AG08395 (cell line): ENCODE measurements around the gene MT1M.
"Not testable (repeated sequence)": the region's sequence is repeated elsewhere in the genome, so short reads cannot be mapped to it uniquely, and the experiment has no call there.

ENCODE experiments used
- DNase-seq: peaks from one replicate; pipeline ENCODE4 v3.0.0; 2012; ENCODE audit warnings: mixed read lengths, low spot score

Gene MT1M

DNA sequence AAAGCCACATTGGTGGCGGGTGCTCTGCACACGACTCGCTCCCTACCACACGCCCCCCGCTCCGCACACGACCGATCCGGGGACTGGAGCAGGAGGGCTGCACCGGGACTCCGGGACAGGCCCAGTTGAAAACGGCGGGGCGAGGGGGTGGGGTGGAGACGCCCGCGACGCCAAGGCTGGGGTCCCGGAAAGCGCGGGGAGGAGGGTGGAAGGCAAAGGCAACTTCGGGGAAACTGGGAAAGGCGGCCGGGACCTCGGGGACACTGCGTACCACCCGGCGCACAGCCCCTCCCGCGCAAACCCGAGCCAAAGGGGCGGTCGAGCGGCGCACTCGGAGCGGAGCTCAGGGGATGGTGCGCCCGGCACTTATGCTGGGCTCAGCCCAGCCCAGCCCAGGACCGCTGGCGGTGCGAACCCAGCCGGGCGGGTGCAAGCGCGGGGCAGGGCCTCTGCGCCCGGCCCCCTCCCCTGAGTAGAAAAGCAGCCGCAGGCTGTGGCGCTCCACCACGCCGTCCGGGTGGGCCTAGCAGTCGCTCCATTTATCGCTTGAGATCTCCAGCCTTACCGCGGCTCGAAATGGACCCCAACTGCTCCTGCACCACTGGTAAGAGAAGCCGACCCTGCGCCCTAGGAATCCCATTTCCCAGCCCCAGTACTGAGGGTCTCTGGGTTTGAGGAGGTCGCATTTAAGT is at the start of gene MT1M:
TSS of gene MT1M (plus strand) at position 504 of the 692 bp plus-strand sequence. CDS start at position 577, 73 bp downstream.
- peak; percentile 31 for DNase-seq

DNA sequence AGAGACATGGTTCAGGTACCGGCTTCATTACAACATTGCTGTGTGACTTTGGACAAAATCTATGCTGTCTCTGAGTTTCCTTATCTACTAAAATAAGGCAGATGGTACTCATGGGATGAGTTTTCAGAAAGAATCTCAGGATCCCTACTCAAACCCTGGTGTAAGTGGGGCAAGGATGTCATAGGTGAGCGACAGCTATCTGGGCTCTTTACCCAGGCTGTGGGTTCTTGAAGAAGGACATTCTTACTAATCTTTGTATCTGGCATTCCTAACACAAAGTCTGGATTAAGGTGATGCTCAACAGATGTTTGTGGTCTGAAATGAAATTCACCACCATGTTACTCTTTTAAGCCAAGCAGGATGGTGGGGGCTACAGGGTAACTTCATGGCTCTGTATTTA is 49.5 kb upstream of the MT1M start:
- DNase-seq, result not testable (repeated sequence)

DNA sequence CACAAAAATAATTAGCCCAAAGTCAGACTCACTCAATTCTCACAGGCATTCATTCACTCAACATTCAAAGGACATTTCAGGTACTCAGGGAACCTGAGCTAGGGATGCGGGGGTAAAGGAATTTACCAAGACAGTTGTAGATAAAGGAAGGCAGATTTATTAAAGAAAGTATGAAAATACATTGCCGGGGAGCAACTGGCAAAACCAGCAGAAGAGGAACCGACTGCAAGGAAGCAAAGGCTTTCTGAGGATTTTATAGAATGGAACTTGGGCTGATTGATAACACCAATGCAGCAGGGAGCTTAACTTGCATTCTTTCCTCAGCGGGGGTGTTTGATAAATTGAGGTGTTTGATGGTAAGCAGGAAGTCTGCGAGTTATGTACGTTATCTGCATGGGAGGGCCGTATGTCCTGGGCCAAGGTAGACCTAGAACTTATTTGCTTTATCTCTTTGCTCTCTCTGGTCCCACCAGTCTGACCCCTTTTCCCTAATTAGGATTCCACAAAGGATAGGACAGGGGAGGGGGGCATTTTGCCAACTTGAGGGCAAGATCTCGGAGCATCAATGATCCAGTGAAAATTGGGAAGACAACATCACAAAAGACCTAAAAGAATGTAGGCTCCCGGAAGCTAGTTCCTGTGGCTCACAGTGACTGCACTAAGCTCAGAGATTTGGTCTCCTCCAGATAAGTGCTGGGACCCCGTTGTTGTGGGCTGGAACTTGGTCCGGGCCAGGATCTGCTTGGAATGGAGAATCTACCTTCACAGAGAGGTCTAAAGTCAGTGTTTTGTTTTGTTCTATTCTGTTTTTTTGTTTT is 48.9 kb upstream of the MT1M start:
- DNase-seq, result no peak

DNA sequence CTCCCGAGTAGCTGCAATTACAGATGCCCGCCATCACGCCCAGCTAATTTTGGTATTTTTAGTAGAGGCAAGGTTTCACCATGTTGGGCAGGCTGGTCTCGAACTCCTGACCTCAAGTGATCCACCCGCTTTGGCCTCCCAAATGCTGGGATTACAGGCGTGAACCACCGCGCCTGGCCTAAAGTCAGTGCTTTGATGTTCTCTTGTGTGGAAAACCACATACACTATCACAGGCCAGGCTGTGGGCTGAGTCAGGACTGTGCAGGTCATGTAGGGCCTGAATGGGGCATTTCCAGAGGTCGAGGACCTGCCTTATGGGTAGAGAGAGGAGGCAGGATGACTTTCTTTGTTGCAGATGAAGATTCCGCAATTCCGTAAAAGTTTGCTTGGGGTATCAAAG is 48.2 kb upstream of the MT1M start:
- DNase-seq, result no peak

DNA sequence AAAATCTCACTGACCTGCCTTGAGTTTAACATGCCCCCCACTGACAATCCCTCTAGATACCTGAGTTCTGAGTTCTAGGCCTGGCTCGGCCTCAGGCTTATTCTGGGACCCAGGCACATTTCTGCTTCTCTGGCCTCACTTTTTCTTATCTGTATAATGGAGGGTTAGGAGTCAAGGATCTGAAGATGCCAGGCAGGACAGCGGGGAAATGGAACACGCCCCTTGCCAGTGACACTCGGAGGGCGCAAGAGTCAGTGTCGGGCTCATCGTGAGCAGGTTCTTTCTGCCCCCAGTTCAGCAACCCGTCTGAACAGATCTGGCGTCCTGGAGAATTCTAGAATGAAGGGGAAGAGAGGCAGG is 43.7 kb upstream of the MT1M start:
- DNase-seq, result no peak

DNA sequence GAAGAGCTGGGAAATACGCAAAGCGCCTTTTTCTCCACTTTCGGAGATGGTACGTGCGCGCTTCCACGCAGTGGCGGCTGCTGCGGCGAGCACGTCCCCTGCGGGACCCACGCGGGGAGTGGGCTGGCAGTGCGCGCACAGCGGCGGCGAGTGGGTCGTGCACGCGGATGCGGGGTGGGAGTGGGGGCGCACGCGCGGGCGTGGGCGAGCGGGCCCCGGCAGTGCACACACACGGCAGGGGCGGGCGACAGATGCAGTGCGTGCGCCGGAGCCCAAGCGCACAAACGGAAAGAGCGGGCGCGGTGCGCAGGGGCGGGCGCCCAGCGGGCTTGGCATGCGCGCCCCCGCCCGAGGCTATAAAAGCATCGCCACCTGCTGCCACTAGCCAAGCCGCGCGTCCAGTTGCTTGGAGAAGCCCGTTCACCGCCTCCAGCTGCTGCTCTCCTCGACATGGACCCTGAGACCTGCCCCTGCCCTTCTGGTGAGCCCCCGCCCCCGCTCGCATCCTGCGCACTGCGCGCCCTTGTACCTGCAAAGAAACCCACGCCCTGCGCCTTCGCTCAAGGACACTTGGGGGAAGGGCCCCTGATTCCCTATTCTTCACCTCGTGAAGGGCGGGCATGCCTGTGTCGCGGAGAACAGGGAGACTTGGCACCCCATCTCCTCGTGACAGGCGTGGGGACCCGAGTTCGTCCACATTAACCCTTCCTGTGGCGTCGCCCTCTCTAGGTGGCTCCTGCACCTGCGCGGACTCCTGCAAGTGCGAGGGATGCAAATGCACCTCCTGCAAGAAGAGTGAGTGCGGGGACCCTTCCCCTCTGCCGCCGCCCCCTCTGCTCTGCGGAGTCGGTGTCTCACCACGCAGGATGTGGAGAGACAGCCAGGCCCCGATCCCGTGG is 43.1 kb upstream of the MT1M start, which contains the start of gene MT3:
TSS of gene MT3 (plus strand) at position 388 of the 899 bp plus-strand sequence. CDS start at position 451, 63 bp downstream.
- no peak for DNase-seq

DNA sequence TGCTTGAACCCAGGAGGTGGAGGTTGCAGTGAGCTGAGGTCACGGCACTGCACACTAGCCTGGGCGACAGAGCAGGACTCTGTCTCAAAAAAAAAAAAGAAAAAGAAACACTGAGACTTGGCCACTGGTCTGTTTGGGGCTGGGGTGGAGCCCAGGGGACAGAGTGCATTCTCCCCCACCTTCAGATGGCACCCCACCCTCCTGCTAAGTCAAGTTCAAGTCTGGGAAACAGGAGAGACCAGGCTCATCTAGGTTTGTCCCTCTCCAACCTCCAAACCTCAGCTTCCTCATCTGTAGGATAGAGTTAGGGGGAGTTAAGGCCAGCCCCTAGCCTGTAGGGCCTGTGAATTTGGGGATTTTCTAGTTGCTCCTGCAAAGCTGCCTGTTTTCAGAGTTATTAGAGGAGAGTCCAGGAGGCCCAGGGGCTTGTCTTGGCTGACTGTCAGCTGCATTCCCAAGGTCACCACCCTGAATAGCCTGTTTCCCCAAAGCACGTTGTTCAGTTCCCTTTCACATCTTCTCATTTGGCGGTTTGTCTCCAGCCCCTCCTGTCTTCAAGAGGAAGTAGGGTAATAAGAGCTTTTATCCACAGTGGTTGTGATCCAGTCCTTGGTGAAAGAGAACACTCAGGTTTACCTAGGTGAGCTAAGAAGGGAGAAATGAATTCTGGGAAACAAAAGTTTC is 40.9 kb upstream of the MT1M start:
- DNase-seq, result no peak

DNA sequence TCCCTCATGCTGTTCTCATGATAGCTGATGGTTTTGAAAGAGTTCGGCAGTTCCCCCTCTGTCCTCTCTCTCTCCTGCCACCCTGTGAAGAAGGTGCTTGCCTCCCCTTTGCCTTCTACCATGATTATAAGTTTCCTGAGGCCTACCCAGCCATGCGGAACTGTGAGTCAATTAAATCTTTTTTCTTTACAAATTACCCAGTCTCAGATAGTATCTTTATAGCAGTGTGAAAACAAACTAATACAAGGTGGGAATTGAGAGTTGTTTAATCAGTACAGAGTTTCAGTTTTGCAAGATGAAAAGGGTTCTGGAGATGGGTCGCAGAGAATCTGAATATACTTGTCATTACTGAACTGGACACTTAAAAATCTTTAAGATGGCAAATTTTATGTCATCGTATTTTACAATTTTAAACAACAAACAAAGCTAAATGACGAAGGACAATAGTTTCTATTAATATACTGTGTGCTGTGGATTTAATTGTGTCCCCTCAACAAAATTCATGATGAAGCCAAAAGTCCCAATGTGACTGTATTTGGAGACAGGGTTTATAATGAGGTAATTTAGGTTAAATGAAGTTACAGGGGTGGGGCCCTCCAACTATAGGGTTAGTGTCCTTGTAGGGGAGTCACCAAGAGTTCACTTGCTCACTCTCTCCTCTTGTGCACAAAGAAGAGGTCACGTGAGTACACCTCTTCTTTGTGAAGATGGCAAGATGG is 38.7 kb upstream of the MT1M start:
- DNase-seq, result no peak

DNA sequence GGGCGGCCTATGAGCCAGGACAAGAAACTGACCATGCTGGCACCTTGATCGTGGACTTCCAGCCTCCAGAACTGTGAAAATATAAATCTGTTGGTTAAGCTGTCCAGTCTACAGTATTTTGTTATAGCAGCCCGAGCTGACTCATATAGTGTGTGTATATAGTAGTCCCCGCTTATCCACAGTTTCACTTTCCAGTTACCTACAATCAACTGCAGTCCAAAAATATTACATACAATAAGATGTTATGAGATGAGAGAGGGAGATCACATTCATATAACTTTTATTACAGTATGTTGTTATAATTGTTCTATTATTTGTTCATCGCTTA is 38.2 kb upstream of the MT1M start:
- DNase-seq, result no peak

DNA sequence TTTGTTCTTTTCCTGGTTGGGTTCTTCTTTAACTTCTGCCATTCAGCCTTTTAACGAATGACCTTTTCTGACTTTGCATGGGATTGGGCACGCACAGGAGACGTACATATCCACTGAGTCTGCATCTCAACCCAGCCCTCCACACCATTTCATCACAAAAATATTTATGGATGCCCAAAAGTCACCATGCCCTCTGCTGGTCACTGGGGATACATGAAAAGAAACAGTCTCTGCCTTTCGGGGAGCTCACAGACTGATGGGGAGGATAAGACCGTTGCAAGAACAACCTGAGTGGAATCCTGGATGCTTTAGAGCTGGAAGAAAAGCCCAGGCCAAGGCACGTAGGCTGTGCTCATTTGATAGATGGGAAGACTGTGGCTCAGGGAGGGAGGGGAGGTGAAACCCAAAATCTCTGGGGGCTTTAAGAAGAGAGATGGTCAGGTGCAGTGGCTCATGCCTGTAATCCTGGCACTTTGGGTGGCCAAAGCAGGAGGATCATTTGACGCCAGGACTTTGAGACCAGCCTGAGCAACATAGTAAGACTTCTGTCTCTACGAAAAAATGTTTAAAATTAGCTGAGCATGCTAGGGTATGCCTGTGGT is 32.0 kb upstream of the MT1M start:
- DNase-seq, result peak; percentile 76

DNA sequence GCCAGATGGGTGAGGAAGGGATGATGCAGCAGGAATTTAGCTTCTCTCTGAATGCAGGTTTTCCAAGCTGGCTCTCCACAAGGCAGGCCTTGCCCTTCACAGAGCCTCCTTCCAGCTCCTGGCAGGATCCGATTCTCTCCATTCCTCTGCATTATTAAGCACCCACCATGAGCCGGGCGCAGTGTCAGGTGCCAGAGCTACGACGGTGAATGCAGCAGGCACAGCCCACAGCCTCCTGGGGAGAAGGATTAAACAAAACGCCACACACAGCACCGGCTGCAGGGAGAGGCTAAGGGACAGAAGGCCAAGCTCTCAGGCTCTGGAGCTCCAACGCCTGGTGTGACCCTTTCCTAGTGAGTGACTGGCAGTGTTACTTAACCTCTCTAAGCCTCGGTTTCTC is 31.1 kb upstream of the MT1M start:
- no peak for DNase-seq

DNA sequence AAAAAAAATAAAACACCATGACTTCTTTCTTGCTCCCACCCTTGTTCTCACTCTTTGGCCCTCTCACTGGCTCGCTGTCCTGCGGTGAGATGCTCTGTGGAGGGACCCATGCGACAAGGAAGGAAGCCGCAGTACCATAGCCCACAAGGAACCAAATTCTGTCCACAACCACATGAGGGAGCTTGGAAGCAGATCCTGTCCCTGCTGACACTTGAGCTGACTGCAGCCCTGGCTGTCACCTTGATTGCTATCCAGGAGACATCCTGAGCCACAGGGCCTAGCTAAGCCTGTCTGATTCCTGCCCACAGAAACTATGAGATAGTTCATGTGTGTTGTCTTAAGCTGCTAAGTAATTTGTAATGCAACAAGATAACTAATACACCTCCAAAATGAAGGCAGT is 28.9 kb upstream of the MT1M start:
- DNase-seq, result peak; percentile 26

DNA sequence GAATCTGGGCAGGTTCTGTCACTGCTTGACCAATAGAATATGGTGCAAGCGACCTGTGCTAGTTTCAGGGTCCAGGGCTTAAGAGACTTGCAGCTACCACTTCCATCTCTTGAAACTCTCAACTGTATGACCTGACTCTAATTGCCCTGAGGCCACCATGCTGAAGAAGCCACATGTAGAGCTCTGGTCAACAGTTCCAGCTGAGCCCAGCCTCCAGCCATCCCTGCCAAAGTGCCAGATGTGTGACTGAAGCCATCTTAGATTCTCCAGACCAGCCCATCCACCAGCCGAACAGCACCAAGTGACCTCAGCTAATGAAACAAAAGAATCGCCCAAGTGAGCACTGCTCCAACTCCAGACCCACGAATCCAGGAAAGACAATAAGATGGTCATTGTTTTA is 27.5 kb upstream of the MT1M start:
- no peak for DNase-seq

DNA sequence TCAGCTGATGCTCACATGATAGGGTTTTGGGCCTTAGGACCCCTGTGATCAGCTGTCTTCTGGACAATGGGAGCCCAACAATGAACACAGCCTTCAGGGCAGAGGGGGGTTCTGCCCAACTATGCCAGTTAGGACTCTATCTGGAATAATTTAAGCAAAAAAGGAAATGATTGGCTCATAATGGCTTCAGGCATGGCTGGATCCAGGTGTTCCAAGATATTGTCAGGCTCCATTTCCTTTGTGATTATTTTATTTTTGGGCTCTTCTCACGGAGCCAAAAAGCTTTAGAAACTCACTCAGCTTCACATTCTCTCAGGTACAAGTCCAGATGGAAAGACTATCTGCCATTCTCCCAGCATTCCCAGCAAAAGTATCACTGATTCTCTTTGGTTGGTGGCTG is 27.0 kb upstream of the MT1M start:
- no peak for DNase-seq

DNA sequence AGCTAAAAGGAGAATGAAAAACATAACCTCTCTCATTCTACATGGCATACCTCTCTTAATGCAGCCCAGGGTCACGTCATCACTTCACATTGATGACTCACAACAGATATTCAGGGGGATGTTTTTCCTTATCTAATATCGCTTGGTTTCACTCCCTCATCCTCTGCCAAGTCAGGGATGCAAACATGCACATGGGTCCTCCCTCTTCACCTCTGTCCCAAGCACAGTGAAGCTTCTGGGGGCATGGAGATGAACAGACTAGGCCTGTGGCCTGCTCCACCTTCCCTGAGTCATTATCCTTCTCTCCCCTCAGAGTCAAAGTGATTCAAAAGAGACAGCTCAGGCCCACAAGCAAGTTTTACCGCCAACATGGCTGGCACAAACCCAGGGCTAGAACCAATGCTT is 26.4 kb upstream of the MT1M start:
- peak; percentile 72 for DNase-seq

DNA sequence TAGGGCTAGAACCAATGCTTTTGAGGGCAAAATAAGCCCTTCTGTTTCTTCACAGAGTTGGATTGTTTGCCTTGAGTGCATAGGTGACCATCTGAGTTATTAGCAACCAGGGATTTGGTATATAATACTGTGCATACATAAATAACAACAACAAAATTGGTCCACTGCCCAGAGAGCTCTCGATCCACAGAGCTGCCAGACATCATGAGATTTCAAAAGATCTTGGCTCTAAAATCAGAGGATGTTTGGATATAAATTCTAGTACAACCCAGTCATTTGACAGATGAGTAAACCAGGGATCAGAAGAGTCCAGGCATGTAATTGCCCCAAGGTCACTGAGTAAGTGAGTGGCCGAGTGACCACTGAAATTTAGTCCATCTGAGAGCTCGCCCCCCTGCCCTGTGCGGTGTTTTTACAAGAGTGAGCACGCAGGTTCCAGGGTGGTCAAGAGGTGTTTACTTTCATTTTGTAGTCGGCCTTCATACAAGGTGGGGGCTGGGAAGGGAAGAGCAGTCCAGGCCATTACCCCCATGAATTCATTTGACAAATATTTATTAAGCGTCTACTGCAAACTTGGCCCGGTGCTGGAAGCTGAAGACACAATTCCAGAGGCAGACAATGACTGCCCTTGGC is 25.9 kb upstream of the MT1M start:
- peak; percentile 73 for DNase-seq

DNA sequence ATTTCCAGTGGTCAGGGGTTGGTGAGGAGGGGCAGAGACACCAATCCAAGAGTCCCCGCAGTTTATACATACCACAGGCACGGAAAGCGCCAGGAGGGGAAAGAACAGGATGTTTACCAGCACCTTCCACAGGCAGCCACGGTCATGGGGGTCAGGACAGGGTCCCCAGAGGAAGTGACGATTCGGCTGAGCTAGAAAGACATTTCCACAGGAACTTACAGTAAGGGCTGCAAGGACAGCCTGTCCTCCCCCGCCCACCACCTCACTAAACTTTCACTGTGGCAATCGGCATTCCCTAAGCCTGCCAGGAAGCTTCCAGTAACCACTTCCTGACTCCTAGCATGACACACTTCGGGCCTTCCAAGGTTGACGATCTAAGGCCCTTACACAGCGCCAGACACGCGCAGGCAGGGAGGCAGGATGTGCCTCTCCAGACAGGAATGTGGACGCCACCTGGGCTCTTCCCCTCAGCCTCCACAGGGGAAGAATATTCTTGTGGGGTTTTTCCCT is 25.3 kb upstream of the MT1M start:
- DNase-seq, result peak; percentile 91

DNA sequence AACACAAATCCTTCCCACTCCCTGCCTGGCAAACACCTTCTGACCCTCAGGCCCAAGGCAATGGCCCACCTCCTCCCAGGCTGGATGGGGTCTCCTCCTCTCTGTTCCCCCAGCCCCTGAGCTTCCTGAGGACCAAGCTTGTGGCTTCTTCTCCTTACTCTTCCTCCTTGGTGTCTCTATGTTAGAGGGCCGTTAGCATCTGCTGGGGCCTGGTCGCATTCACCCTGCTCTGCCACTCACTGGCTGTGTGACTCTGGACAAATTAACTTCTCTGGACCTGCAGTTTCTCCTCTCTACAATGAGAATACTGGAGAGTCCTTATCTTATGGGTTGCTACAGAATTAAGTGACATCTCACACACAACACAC is 24.8 kb upstream of the MT1M start:
- no peak for DNase-seq

DNA sequence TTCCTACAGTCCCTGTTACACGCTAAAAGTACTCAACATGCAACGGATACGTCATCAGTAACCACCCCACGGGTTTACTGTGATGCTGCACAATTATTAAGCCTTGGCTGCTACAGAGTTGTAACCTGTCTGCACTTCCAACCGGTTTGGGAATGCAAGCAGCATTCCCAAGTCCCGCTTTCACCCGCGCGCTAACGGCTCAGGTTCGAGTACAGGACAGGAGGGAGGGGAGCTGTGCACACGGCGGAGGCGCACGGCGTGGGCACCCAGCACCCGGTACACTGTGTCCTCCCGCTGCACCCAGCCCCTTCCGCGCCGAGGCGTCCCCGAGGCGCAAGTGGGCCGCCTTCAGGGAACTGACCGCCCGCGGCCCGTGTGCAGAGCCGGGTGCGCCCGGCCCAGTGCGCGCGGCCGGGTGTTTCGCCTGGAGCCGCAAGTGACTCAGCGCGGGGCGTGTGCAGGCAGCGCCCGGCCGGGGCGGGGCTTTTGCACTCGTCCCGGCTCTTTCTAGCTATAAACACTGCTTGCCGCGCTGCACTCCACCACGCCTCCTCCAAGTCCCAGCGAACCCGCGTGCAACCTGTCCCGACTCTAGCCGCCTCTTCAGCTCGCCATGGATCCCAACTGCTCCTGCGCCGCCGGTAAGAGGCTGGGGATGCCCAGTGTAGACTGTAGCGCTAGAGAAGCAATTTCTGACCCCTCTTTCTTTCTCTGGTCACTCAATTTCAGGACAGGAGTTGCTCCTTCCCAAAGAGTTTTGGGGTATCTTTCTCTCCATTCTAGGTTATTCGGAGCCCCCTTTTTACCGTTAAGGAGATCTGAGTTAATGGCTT is 24.2 kb upstream of the MT1M start, which contains the start of gene MT2A:
TSS of gene MT2A (plus strand) at position 542 of the 833 bp plus-strand sequence. CDS start at position 614, 72 bp downstream.
- DNase-seq, result peak; percentile 92
